HG02759 (cell line): ENCODE measurements around the gene CAD.

Source experiments
- ATAC-seq: cut with Tn5 transposase; IDR thresholded peaks from one replicate; pipeline ENCODE4 v1.9.1; 2021; ENCODE audit warnings: mild to moderate bottlenecking, moderate library complexity; ENCODE audit not compliant: unreplicated experiment

The CAD gene

GRCh38 chr2:27222407-27222806 is 5.2 kb downstream of the CAD start:
- ATAC-seq, result no peak

- no peak for ATAC-seq
Measured at GRCh38 chr2:27223416-27223815, 6.2 kb downstream of the CAD start.

GRCh38 chr2:27225526-27225925 is 8.4 kb downstream of the CAD start:
- no peak for ATAC-seq

- no peak for ATAC-seq
Measured at GRCh38 chr2:27227501-27227900, 10.3 kb downstream of the CAD start.

DNA sequence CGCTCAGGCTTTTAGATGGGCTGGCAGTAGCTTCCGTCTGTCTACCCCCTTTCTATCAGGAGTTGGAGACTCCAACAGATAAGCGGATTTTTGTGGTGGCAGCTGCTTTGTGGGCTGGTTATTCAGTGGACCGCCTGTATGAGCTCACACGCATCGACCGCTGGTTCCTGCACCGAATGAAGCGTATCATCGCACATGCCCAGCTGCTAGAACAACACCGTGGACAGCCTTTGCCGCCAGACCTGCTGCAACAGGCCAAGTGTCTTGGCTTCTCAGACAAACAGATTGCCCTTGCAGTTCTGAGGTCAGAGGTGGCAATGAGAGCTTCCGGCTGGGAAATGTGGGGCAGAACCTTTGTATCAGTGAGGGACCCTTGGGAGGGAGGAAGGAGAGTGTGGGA is 14.8 kb downstream of the CAD start:
- no peak for ATAC-seq

DNA sequence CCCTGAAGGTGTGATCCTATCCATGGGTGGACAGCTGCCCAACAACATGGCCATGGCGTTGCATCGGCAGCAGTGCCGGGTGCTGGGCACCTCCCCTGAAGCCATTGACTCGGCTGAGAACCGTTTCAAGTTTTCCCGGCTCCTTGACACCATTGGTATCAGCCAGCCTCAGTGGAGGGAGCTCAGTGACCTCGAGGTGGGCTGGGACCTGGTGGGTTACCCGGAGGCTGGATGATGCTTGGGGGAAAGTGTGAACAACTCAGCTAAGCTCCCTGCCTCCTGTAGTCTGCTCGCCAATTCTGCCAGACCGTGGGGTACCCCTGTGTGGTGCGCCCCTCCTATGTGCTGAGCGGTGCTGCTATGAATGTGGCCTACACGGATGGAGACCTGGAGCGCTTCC is 16.2 kb downstream of the CAD start:
- no peak for ATAC-seq

DNA sequence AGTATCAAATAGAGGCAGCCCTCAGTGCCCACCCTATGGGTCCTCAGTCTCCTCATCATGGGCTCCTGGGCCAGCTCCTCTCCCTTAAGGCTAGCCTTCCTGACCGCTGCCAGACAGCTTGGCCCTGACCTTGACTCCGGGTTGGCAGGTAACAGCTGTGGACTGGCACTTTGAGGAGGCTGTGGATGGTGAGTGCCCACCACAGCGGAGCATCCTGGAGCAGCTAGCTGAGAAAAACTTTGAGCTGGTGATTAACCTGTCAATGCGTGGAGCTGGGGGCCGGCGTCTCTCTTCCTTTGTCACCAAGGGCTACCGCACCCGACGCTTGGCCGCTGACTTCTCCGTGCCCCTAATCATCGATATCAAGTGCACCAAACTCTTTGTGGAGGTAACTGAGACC is 19.0 kb downstream of the CAD start:
- no peak for ATAC-seq

DNA sequence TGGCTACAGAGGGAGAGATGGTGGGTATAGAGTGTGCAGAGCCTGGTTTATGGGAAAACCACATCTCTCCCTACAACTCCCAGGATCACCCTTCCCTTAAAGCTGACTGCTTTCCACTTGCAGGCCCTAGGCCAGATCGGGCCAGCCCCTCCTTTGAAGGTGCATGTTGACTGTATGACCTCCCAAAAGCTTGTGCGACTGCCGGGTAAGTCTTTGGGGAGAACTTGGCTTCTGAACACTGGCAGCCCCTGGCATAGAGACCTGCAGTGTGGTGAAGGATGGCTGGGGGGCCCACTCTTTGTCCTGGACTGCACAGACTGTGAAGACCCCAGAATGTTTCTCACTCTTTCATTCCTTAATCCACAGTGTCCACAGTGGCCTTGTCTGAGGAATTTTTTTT is 19.5 kb downstream of the CAD start:
- ATAC-seq, result no peak

DNA sequence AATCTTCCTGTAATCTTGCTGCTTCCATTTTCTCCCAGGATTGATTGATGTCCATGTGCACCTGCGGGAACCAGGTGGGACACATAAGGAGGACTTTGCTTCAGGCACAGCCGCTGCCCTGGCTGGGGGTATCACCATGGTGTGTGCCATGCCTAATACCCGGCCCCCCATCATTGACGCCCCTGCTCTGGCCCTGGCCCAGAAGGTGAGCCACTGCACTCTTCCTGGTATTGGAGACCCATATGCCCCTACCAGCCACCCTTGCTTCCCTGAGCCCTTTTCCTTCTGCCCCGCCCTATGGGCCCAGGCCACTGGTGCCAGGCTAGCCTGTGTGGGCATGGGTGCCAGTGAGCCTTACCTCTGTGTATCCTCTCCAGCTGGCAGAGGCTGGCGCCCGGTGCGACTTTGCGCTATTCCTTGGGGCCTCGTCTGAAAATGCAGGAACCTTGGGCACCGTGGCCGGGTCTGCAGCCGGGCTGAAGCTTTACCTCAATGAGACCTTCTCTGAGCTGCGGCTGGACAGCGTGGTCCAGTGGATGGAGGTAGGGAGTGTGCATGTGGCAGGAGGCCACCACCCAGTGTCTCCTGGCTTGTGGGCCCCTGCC is 20.3 kb downstream of the CAD start:
- no peak for ATAC-seq

- ATAC-seq, result no peak
Measured at GRCh38 chr2:27238976-27239375, 21.8 kb downstream of the CAD start.

DNA sequence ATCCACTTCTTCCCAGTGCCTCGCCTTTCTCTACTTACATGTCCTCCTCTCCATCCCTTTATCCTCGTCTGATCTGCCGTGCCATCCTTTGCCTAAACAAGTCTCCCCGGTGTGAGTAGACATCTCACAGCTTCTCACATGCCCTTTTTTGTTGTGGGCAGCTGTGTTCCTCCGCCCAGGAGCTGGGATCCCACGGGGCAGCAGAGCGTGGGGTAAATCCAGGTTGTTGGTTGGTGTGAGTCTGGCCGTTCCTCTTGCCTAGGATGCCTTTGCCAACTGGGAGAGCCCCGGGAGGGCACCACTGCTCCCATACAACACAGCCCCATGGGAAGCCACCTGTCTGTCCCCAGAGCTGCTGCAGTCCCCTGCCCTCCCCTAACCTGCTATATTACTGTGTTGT is 23.2 kb downstream of the CAD start:
- no peak for ATAC-seq

- ATAC-seq, result no peak
Measured at GRCh38 chr2:27241761-27242613, 24.8 kb downstream of the CAD start.

DNA sequence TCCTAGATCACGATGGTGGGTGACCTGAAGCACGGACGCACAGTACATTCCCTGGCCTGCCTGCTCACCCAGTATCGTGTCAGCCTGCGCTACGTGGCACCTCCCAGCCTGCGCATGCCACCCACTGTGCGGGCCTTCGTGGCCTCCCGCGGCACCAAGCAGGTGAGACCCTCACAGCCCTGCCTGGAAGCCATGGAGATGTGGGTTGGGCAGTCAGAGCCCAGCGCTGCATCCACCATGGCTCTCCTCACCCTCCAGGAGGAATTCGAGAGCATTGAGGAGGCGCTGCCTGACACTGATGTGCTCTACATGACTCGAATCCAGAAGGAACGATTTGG is 25.4 kb downstream of the CAD start:
- ATAC-seq, result no peak

GRCh38 chr2:27243391-27244130 is 26.4 kb downstream of the CAD start:
- ATAC-seq, result no peak

GRCh38 chr2:27245116-27245515 is 27.9 kb downstream of the CAD start:
- ATAC-seq, result no peak

DNA sequence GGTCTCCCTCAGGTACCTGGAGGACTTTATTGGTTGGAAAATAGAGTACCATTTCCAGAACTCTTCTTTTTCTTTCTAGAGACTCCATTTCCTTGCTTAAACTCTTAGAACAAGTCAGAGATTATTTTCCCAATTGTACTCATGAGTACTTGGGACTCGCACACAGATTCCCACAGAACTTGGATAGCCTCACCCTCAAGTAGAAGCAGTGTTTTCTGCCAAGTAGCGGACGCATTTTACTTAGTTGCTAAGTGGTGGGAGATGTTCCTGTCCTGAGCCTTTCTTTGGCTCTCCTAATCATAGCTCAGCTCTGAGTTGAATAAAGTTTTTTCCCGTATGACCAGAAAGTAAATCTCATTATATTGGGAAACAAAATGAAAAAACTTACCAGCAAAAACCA is 28.5 kb downstream of the CAD start:
- no peak for ATAC-seq

DNA sequence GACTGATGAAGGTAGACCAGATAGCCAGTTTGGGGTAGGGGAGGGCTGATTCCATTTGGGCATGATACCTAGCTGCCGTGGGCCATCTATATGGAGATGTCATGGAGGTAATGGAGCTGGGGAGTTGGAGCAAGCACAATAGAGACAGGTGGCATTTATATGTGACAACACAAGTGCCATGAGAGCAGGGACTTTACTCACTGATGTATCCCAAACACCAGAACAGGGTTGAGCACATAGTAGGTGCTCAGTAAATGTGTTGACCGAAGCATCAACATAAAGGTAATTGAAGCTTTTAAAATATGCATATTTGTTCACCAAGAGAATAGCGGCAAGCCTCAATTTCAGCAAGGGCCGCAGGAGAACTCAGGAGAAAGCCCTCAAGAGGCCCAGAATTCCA is 30.7 kb downstream of the CAD start:
- ATAC-seq, result no peak

DNA sequence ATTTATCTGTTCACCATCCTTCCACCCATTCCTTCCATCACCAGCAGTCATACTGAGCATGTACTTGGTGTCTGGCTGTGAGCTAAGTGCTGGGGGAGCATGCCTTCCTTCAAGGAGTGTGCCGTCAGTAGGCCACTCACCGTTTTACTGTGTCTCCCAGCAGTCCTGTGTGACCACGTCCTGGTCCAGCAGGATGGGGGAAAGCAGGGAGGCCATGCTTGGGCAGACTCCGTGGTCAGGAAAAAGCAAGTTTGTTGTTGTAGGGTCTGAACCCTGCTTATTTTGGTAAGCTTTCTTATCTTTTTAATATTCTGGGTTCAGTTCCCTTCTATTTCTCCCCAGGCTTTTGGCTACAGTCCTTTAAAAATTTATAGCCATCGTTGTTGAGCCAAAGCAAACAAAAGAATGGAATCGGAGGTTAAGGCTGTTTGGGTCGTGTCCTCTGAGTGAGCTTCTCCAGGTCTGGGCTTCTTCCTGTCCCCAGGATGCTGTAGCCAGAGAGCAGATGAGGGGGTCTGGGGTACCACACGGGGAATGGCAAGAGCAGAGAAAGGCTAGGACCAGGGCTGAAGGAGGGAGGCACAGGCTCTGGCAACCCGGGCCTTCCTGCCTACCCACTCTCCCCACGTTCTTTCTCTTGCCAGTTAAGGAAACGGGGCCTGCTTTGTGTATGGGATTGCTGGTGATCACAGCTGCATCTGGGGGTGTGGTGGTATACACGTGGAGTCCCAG is 32.2 kb downstream of the CAD start:
- no peak for ATAC-seq

DNA sequence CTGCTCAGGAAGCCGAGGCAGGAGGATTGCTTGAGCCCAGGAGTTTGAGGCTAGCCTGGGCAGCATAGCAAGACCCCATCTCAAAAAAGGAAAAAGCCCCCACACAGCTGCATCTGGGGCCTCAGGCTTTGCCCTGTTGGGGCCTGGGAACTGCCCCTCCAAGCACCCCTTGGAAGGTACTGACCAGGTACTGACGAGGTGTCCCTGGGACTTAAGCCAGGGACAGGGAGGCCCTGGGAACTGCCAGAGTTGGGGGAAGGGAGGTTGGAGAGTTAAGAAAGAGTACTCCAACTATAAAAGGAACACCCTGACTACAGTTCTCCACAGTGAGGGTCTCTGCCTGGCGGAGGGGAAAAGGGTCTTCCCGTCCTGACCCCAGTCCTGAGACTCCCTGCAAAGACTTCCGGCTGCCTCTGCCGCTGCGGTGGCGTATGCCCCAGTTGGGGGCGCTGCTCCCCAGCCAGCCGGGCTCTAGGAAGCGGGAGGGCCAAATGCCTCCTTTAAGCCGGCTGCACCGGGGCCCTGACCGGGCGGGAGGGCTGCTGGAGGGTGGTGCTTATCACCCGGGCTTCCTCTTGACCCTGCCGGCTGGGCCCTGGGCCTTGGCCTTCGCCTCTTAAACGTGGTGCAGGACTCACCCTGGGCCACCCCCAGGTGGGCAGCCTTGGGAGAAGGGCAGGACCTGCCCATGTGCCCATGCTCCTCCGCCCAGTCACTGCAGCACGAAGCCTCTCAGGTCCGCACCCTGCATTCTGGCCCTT is 32.9 kb downstream of the CAD start:
- ATAC-seq, result peak; percentile 47

- no peak for ATAC-seq
Measured at GRCh38 chr2:27250652-27251379, 33.6 kb downstream of the CAD start.
